Thoracic aorta (tissue), 2 donors: Measurements from ENCODE around the gene NELL1. TPM values are rescaled to one million over a fixed set of nuclear protein-coding genes. Genes with fewer than 3 reads are reported as not detected.

Experiments
- ATAC-seq: fragments of 150-250 bp; one replicate; pipeline ENCODE4 v1.8.0; 2017; ENCODE audit warnings: low read depth; ENCODE audit not compliant: insufficient number of reproducible peaks, low FRiP score
- DNase-seq: peaks from one replicate; pipeline ENCODE4 v3.0.0-alpha.2; 2020; ENCODE audit warnings: low spot score
- H3K27ac ChIP-seq, 2 donors: fragments of 200-600 bp; sonication (generic); 1 replicate in 1 of 2; 2 replicates in 1 of 2; pipeline ENCODE4 v1.5.1; 2016; ENCODE audit warnings: mild to moderate bottlenecking in 2 of 2, moderate library complexity in 2 of 2
- H3K27me3 ChIP-seq: fragments of 200-600 bp; sonication (generic); replicated peaks from 2 replicates; pipeline ENCODE4 v1.6.0; 2016; ENCODE audit warnings: mild to moderate bottlenecking; ENCODE audit not compliant: insufficient read depth
- H3K36me3 ChIP-seq: fragments of 200-600 bp; sonication (generic); one replicate; pipeline ENCODE4 v1.5.1; 2016
- H3K4me1 ChIP-seq, 2 donors: fragments of 200-600 bp; sonication (generic); 1 replicate in 1 of 2; 2 replicates in 1 of 2; pipeline versions ENCODE4 v1.5.1 to v1.6.0; 2016; ENCODE audit warnings: low read depth in 2 of 2, mild to moderate bottlenecking in 1 of 2; ENCODE audit not compliant: control insufficient read depth in 1 of 2
- H3K4me3 ChIP-seq: fragments of 200-600 bp; sonication (generic); 2 replicates; pipeline ENCODE4 v1.5.1; 2016; ENCODE audit warnings: mild to moderate bottlenecking
- H3K9me3 ChIP-seq: fragments of 200-600 bp; sonication (generic); 2 replicates; pipeline ENCODE4 v1.5.1; 2016
- total RNA-seq, 2 donors: library from RNA; depleted of rRNA; stranded (reverse); fragments of >200 nt; gene quantifications; one replicate each; pipeline versions ENCODE4 v1.1.0 to v1.2.3, GENCODE V29; 2016
- TF ChIP-seq, protein P1 (sequence below): fragments of 200-600 bp; sonication (generic); IDR thresholded peaks from one replicate; pipeline ENCODE4 v1.5.1; 2019; ENCODE audit warnings: antibody characterized with exemption

Gene NELL1
- total RNA-seq, 2 donors from 2014 or later: 0.78 TPM; not detected in 1

GRCh38 chr11:20729597-20730105 lies 60.3 kb downstream of the NELL1 start:
- Histone ChIP-seq H3K4me3 (no peak overlapping the region), H3K27me3 (no peaks in the 10 kb centered on the region), H3K36me3 (no peaks in the 10 kb centered on the region), H3K9me3 (no peaks in the 10 kb centered on the region), H3K4me1 (no peaks in the 10 kb centered on the region), H3K27ac (no peak overlapping the region)
- TF ChIP-seq, protein P1, sequence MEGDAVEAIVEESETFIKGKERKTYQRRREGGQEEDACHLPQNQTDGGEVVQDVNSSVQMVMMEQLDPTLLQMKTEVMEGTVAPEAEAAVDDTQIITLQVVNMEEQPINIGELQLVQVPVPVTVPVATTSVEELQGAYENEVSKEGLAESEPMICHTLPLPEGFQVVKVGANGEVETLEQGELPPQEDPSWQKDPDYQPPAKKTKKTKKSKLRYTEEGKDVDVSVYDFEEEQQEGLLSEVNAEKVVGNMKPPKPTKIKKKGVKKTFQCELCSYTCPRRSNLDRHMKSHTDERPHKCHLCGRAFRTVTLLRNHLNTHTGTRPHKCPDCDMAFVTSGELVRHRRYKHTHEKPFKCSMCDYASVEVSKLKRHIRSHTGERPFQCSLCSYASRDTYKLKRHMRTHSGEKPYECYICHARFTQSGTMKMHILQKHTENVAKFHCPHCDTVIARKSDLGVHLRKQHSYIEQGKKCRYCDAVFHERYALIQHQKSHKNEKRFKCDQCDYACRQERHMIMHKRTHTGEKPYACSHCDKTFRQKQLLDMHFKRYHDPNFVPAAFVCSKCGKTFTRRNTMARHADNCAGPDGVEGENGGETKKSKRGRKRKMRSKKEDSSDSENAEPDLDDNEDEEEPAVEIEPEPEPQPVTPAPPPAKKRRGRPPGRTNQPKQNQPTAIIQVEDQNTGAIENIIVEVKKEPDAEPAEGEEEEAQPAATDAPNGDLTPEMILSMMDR: no peak
- DNase-seq: no peak
- ATAC-seq: no peak

GRCh38 chr11:20731676-20732215 lies 62.4 kb downstream of the NELL1 start:
- Histone ChIP-seq H3K4me3 (no peak overlapping the region), H3K27ac (no peak overlapping the region), H3K36me3 (no peaks in the 10 kb centered on the region), H3K4me1 (no peaks in the 10 kb centered on the region), H3K27me3 (no peaks in the 10 kb centered on the region), H3K9me3 (no peaks in the 10 kb centered on the region)
- TF ChIP-seq, protein P1: no peak
- no peak for DNase-seq
- no peak for ATAC-seq

- DNase-seq (no peak), ATAC-seq (no peak)
- Histone ChIP-seq H3K4me3 (no peak overlapping the region), H3K27ac (no peak overlapping the region), H3K36me3 (no peaks in the 10 kb centered on the region), H3K9me3 (no peaks in the 10 kb centered on the region), H3K27me3 (no peaks in the 10 kb centered on the region), H3K4me1 (no peaks in the 10 kb centered on the region)
- TF ChIP-seq, protein P1: no peak
Observed at GRCh38 chr11:20739107-20739506, 69.7 kb downstream of the NELL1 start.

DNA sequence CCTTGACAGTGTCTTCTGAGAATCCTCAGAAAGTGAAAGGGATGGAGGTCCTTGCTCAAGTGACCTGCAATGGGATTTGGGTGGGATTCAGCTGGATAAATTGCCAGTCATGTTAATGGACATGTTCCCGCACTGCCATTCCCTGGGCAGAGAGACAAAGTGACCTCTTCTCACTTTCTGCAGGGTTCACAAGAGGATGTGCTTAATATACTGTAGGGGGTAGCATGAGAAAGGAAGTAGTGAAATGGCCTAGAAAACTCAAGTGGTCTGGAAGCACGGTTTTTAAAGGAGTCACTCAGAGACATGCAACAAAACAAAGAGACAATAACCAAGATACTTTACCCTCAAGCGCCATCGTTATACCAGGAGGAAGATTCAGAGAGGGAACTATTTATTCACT lies 70.2 kb downstream of the NELL1 start:
- ATAC-seq: no peak
- no peaks in the 10 kb centered on the region for H3K36me3 ChIP-seq
- TF ChIP-seq, protein P1: no peak
- H3K27me3 ChIP-seq: no peaks in the 10 kb centered on the region
- no peaks in the 10 kb centered on the region for H3K9me3 ChIP-seq
- no peak overlapping the region for H3K27ac ChIP-seq
- no peak for DNase-seq
- H3K4me3 ChIP-seq: no peak overlapping the region
- H3K4me1 ChIP-seq: no peaks in the 10 kb centered on the region

- H3K4me3 ChIP-seq: no peak overlapping the region
- no peak overlapping the region for H3K27ac ChIP-seq
- no peaks in the 10 kb centered on the region for H3K4me1 ChIP-seq
- no peak for ATAC-seq
- no peaks in the 10 kb centered on the region for H3K36me3 ChIP-seq
- DNase-seq: no peak
- TF ChIP-seq, protein P1: no peak
- no peaks in the 10 kb centered on the region for H3K27me3 ChIP-seq
- H3K9me3 ChIP-seq: no peaks in the 10 kb centered on the region
Observed at GRCh38 chr11:20754933-20755332, 85.5 kb downstream of the NELL1 start.
